T-helper 1 cell (primary cell): Measurements from ENCODE around the gene AFG1L.
"Not testable (repeated sequence)": the region's sequence is repeated elsewhere in the genome, so short reads cannot be mapped to it uniquely, and the experiment has no call there.

Experiments used
- DNase-seq, 5 donors: peaks; one replicate each; pipeline ENCODE4 v3.0.0-alpha.2; 2012 to 2020

AFG1L gene

GRCh38 chr6:108419474-108419873 is 124.6 kb downstream of the AFG1L start:
- DNase-seq = no peak

DNA sequence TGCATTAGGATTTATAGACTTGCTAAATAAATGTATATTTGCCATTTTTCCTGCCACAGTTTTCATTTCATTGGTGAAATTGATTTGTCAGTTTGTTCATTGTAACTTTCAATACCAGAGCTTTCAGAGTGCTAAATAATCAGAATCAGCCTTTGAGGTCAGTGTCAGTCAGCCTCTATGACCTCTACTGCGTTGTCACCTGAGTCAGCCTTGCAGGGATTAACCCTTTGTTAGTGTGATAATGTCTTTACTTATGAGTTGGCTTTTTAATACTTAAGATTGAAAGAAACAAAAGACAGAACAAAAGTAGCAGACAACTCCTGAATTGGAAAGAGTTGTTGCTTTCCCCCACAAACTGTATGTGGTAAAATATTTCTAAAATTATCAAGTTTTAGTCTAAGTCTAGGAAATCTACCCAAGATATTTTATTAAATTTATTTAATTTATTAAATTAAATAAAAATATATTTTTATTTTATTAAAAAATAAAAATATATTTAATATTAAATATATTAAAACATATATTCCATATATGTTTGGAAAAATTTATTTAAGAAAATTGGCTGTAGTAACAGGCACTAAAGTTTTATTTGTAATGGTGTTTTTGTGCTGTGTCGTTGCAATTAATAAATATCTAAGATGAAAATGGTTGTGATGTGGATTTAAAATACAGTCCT is 125.2 kb downstream of the AFG1L start:
- no peak for DNase-seq

DNA sequence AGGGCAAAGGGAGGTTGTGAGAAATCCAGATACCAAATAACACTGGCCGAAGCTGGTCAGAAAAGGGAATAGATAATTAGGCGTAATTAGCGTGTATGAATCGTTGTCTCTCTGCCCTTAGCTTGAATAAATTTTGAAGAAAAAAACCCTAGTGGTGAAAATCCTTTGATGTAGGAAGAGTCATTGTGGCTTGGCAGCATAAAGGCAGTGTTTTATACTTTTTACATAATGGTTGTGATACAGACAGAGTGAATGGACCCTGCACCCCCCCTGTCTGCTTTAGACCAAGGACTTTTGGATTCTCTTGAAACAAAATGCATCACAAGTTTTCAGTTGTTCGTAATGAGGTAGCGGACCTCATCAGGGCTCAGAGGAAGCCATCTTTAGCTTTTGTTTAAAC is 126.5 kb downstream of the AFG1L start:
- DNase-seq = no peak

DNA sequence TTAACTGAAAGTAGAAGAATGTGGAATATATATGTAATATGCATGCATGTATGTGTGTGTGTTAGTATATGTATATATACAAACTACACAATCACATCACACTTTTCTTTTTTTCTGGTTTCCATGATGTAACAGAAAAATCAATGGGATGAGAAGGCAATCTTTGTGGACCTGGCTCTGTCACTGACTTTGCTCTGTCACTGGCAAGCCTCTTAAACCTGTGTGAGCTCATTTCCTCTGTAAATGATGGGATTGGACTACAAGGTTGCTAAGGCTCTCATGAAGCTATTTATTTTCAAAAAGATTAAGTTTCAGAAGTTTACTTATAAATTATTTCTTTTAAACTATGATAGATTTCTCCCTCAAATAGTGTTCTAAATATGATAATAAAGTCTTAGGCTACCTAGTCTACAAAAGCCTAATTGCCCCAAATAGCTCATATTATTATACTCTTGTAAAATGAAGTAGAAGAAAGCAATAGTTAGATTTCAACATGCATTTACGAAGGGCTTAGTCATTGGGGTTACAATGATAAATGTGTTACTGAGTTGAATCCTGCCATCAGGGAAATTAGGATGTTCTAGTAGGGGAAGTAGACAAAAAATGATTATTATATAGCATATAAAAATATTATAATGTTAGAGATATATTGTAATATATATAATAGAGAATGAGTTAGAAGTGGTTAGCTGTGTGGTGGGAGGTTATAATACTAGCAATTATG is 129.3 kb downstream of the AFG1L start:
- no peak for DNase-seq

- DNase-seq = no peak
Observed at GRCh38 chr6:108425428-108425827, 130.6 kb downstream of the AFG1L start.

DNA sequence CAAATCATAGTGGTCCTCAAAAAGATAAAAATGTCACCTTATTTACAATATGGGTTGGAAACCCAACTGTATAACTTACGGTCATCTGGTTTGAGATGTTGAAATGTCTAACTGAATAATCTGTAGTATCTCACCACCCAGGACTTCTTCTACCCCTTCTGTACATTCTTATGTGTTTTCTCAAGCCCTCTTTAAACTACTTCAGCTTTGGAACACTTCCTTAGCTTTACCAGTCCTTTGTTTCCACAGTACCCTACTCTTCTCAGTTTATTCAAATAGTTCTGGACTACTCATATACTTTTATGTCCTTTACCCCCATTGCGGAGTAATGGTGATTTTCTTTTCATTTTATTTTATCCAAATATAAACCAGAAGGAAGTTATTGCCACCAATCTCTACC is 137.3 kb downstream of the AFG1L start:
- no peak for DNase-seq

GRCh38 chr6:108432792-108433191 is 137.9 kb downstream of the AFG1L start:
- DNase-seq = no peak

DNA sequence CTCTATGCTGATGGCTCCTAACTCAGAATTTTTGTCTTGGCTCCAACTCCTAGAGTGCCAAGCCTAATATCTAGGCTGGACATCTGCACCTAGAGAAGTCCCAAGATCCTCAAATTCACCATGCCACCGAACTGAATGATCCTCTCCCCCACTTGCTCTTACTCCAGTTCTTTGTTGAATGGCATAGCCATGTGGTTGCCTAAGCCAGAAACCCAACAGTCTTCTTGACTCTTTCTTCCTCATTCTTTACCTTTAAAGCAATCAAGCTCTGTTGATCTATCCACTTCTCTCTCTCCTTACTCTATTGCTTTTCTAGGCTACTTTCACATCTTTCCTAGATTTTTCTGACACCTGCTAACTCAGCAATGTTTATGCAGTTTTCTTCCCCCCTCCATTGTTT is 139.4 kb downstream of the AFG1L start:
- DNase-seq = no peak

GRCh38 chr6:108435391-108435790 is 140.5 kb downstream of the AFG1L start:
- DNase-seq = no peak

DNA sequence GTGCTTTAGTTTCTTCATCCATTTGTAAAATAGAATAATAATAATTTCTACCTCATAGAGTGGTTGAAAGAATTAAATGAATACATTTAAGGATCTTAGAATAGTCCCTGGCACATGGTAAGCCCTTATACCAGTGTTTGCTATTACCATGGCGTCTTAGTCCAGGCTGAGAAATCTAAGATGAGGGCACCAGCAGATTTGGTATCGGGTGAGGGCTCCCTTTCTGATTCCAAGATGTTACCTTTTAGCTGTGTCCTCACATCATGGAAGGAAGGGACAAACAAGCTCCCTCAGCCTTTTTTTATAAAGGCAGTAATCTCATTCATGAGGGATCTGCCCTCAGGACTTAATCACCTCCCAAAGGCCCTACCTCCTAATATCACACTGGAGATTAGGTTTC is 141.9 kb downstream of the AFG1L start:
- no peak for DNase-seq

DNA sequence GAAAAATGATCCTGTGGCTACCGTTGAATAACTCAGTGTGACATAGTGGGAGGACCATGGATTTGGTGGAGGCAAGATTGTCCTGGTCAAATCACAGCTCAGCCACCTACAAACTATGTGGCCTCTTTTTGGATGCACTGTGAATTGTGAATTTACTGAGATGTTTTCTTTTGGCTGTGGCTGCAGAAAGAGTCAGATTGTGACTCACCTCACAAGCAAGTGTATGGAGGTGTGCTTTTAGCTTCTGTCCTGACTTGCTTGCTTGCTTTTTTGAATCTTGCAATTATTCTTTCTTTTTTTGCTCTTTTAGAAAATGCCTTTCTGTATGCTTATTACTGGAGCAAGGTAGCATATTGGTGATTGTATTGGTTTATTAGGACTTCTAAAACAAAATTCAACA is 143.0 kb downstream of the AFG1L start:
- DNase-seq = no peak

DNA sequence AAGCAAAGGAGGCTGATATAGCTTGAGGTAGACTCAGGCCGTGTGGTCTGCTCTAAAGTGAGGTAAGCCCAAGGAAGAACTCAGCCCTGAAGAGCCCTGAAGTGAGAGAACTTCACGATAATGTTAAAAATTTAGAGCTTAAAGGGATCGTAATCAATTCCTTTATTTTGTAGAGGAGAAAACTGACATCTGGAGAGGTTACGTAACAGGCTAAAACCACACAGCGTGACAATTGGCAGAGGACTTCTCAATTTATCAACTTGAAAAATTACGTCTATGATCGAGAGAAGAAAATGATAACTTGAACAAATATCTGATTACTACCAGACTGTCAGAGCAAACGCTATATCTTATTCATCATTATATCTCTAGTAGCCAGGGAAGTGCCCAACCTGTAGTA is 144.1 kb downstream of the AFG1L start:
- DNase-seq = no peak

DNA sequence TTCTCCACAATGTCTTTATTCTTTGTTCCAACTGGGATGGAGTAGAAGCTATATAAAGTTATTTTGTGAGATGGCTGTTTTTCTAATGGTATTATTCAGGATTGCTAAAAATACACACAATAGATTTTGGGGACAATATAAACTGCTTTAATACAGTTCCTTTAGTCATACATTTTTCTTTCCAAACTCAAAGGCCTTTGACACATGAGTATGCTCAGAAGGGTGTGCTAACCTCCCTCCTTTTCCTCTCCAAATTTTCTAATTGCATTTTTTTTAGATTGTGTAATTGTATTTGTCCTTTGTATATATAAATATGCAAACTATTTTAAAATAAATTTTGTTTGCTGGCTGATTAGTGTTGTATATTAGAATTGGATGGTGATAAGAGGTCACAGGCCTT is 146.3 kb downstream of the AFG1L start:
- DNase-seq = no peak

DNA sequence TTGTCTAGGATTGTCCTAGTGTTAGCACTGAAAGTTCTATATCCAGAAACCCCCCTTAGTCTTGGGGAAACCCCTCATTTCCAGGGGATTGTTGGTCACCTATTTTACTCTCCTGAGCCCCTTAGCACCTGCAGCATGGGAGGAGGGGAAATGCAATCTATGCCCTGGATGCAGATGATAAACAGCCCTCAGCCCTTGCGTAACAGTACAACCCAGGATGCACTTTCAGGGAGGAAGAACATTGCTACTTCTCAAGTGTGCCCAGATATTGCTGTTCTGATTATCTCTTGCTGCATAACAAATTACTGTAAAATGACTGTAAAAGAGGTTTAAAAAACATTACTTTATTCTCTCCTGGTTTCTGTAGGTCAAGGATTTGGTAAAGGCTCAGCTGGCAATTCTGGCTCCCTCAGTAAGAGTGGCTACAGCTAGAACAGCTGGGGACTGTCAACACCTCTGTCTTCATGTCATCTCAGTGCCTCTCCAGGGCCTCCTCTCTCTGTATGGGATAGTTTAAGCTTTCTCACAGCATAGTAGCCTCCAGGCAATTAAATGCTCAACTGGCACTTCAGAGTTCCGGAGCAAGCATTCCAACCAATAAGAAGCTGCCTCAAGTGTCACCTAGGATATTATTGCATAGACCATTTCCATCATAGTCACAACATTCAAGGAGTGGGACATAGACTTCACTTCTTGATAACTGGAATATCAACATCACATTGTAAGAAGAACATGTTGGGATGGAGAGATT is 148.1 kb downstream of the AFG1L start:
- DNase-seq = no peak

DNA sequence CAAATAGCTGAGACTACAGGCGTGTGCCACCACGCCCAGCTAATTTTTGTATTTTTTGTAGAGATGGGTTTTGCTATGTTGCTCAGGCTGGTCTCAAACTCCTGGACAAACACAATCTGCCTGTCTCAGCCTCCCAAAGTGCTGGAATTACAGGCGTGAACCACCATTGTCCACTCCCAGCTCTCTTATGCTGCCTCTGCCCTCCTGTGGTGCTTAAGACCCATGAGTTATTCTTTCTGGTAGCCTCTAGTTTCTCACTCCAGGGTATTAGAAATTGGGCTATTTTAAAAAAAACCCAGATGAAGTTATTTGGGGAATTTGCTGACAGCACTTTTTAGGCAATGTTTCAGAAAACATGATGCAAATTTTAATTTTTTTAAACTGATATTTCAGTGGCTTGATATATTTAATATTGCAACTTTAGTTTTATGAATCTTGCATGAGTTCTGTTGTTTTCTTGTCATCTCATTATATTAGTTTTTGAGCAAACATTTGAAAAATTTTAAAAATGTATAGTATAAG is 151.8 kb downstream of the AFG1L start:
- DNase-seq = no peak

DNA sequence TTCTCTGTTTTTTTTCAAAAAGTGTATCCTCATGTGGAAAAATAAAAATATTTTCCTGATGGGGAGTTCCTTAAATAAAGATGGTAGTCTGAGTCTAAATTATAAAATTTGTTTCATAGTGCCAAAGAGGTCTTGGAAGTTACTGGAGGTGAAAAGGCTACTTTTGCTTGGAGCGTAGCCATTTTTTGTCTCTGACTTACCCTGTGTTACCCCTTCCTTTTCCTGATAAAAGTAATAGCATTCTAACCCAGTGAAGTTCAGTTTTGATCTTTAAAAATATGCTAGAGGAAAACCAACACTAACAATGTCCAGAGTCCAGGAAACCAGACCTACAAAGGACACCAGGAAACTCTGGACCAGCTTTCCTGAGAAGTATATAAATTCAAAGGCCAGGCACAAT is 153.6 kb downstream of the AFG1L start:
- DNase-seq = no peak

- not testable (repeated sequence) for DNase-seq
Observed at GRCh38 chr6:108449717-108450116, 154.9 kb downstream of the AFG1L start.

DNA sequence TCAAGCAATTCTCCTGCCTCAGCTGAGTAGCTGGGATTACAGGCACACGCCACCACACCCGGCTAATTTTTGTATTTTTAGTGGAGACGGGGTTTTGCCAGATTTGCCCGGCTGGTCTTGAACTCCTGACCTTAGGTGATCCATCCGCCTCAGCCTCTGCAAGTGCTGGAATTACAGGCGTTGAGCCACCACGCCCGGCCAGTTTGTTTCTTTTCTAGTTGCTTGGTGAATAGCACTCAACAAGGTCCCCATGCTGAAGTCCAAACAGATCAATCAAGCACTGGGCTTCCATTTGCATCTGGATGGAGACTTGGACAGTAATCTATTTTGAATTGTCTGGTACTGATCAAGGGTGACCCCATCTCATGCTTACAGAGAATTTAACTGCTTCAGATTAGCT is 157.0 kb downstream of the AFG1L start:
- no peak for DNase-seq

- no peak for DNase-seq
Observed at GRCh38 chr6:108452711-108453195, 157.9 kb downstream of the AFG1L start.

DNA sequence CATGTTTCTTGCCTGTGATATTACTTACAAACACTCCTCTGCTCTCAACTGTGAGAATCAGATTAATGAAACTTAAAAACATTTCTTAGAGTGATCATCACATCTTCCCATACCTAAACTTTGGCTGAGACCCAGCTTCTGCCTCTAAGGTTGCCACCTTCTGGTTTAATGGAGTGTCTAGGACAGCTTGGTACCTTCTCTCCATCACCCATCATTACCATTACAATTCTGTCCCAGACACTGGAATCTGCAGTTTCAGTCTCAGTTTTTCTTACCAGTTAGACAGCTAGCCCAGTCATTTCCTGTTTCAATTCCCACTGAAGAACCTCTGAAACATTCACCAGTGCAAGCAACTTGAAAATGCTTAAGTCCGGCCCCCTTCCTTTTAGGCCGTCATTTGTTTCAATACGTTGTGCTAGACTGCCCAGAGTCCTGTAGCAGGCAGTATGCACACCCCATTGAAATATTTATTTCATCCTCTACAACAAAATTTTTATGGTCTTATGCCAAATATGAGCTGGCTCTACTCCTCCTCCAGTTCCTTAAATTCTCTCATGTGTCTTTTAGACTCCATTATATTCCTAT is 158.8 kb downstream of the AFG1L start:
- no peak for DNase-seq

DNA sequence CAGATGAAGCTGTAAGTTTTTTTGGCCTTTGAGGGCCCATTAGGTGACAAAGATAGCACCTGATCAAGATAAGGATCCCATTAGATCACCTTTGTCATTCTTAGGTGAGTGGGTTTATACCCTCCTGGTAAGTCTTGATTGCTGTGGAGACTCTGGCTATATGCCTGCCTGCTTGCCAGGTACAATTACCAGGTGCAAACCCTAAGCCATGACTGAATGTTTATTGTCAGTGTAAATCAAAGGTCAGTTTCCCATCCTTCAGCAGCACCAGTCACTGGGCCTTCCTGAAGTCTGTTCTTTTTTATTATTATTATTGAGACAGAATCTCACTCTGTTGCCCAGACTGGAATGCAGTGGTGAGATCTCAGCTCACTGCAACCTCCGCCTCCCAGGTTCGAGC is 159.5 kb downstream of the AFG1L start:
- DNase-seq = no peak

- no peak for DNase-seq
Observed at GRCh38 chr6:108455688-108456087, 160.8 kb downstream of the AFG1L start.

DNA sequence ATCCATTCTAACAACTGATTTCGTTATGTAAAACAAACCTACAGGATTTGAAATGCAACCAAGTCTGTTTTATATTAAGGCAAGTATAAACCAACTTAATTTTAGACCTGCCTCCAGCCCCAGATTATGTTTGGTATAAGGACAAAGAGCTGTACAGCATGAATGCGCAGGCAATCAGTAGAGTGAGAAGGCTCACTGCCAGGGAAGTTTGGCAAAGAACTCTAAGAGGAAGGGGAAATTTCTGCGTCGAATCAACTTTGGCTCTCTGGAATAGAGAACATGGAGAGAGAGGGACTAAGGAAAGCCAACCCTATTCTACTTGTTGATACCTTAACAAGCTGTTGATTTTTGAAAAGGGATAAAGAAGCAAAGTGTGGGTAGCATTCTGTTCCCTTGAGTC is 168.9 kb downstream of the AFG1L start:
- DNase-seq = no peak
